Lung (tissue), 16 donors: Measurements from ENCODE around the gene CRLF1. TPM values are rescaled to one million over a fixed set of nuclear protein-coding genes. Genes with fewer than 3 reads are reported as not detected.

Source experiments
- ATAC-seq: fragments of 200-7000 bp; cut with Tn5 transposase; one replicate; pipeline ENCODE4 v1.9.1; 2020; ENCODE audit warnings: moderate number of reproducible peaks; ENCODE audit not compliant: insufficient read depth, low FRiP score
- DNase-seq, 3 donors: peaks; one replicate each; pipeline ENCODE4 v3.0.0-alpha.2; 2013 to 2017
- H3K27ac ChIP-seq, 2 donors: one replicate each; pipeline ENCODE4 v1.5.1; 2013; ENCODE audit warnings: mild to moderate bottlenecking in 2 of 2, moderate library complexity in 2 of 2, control low read depth in 1 of 2, inconsistent platforms in 1 of 2, low read depth in 1 of 2, low read length in 1 of 2
- H3K27me3 ChIP-seq, 3 donors: one replicate each; pipeline ENCODE4 v1.5.1; 2013; ENCODE audit warnings: low read length in 2 of 3; ENCODE audit not compliant: control insufficient read depth in 3 of 3, insufficient read depth in 3 of 3
- H3K36me3 ChIP-seq, 4 donors: one replicate each; pipeline ENCODE4 v1.5.1; 2013; ENCODE audit warnings: low read length in 4 of 4, mild to moderate bottlenecking in 1 of 4, moderate library complexity in 1 of 4; ENCODE audit not compliant: control insufficient read depth in 4 of 4, insufficient read depth in 4 of 4
- H3K4me1 ChIP-seq, 5 donors: one replicate each; pipeline ENCODE4 v1.5.1; 2013; ENCODE audit warnings: low read length in 5 of 5, mild to moderate bottlenecking in 2 of 5, moderate library complexity in 1 of 5; ENCODE audit not compliant: control insufficient read depth in 5 of 5, insufficient read depth in 5 of 5
- H3K4me3 ChIP-seq: one replicate; pipeline ENCODE4 v1.5.1; 2013; ENCODE audit warnings: mild to moderate bottlenecking, control low read depth, moderate library complexity
- H3K9ac ChIP-seq, 2 donors: one replicate each; pipeline ENCODE4 v1.5.1; 2013; ENCODE audit warnings: low read length in 2 of 2, control low read depth in 1 of 2; ENCODE audit not compliant: insufficient read depth in 1 of 2
- H3K9me3 ChIP-seq, 4 donors: one replicate each; pipeline ENCODE4 v1.5.1; 2013; ENCODE audit warnings: low read length in 3 of 4, mild to moderate bottlenecking in 1 of 4, moderate library complexity in 1 of 4; ENCODE audit not compliant: control insufficient read depth in 4 of 4, insufficient read depth in 3 of 4
- WGBS, 2 donors: extraction: QIAGEN DNeasy Blood & Tissue Kit; methylation state at CpG; one replicate each; pipeline ENCODE4 v1.1.7; 2013; 5-methylcytosine and 5-hydroxymethylcytosine counted together
- long read RNA-seq, 5 donors: transcript quantifications; one replicate each; lab custom pipeline, GENCODE V29; 2026
- polyA plus RNA-seq, 2 donors: library from polyadenylated mRNA; stranded (reverse); fragments of 200-250 nt; gene quantifications; one replicate each; pipeline ENCODE4 v1.2.1, GENCODE V29; 2013
- total RNA-seq, 2 donors: library from RNA; depleted of rRNA in 1 of 2; stranded (reverse); fragments of >200 nt in 1 of 2; gene quantifications; one replicate each; pipeline ENCODE4 v1.2.1, GENCODE V29; 2014 to 2021
- TF ChIP-seq, protein P1 (sequence below): IDR thresholded peaks from 2 replicates; pipeline ENCODE4 v1.5.1; 2012; ENCODE audit warnings: mild to moderate bottlenecking; ENCODE audit errors: control extremely low read depth, extremely low read depth
- donor health status: control.
- donor health status: control.
- donor health status: Bipolar disorder and iron deficiency.
- donor health status: healthy.
- donor health status: DM: yes; HTN: yes; CAD: no.

Gene CRLF1
- total RNA-seq (10 to 100 TPM; 13.3 to 36.9 TPM), polyA plus RNA-seq (10 to 100 TPM; 12.8 to 48.2 TPM)
- long read RNA-seq, donor 1, transcript CRLF1-201 (9 exons, 1,792 nt), result major isoform, 42 of 67 reads
- long read RNA-seq, donor 1, partial matches to known transcripts, result 0 of 67 reads
- long read RNA-seq, donor 1, other reads (novel, unspliced or antisense), result 24 of 67 reads
- long read RNA-seq, donor 2, transcript CRLF1-201 (9 exons, 1,792 nt), result major isoform, 12 of 43 reads
- long read RNA-seq, donor 2, partial matches to known transcripts, result 15 of 43 reads
- long read RNA-seq, donor 2, other reads (novel, unspliced or antisense), result 14 of 43 reads
- long read RNA-seq, donor 3, transcript CRLF1-201 (9 exons, 1,792 nt), result major isoform, 24 of 42 reads
- long read RNA-seq, donor 3, partial matches to known transcripts, result 5 of 42 reads
- long read RNA-seq, donor 3, other reads (novel, unspliced or antisense), result 13 of 42 reads
- long read RNA-seq, donor 4, transcript CRLF1-201 (9 exons, 1,792 nt), result major isoform, 18 of 113 reads
- long read RNA-seq, donor 4, partial matches to known transcripts, result 60 of 113 reads
- long read RNA-seq, donor 4, other reads (novel, unspliced or antisense), result 31 of 113 reads
- long read RNA-seq, donor 5, transcript CRLF1-201 (9 exons, 1,792 nt), result major isoform, 59 of 115 reads
- long read RNA-seq, donor 5, partial matches to known transcripts, result 21 of 115 reads
- long read RNA-seq, donor 5, other reads (novel, unspliced or antisense), result 34 of 115 reads

GRCh38 chr19:18606281-18607225, at the start of gene CRLF1:
TSS of gene CRLF1 (minus strand) at chr19:18606799. CDS start at chr19:18606656, 143 bp downstream.
- Histone ChIP-seq H3K4me1 (peaks cover 0 to 22% (median 2%) of the 10 kb centered on the region in 5 donors), H3K9ac (no peak within 1 kb of the TSS), H3K27ac (no peak within 1 kb of the TSS), H3K27me3 (peaks cover 0 to 52% (median 45%) of the 10 kb centered on the region in 3 donors), H3K36me3 (no peaks in the 10 kb centered on the region), H3K4me3 (no peak within 1 kb of the TSS), H3K9me3 (peaks cover 0 to 4% (median 0%) of the 10 kb centered on the region in 4 donors)
- WGBS, 2 donors, result 1% methylated on average over 34 to 115 of the region's 116 CpGs
- DNase-seq (peak; percentile 46 to 79 (median 71)), ATAC-seq (no peak)
- TF ChIP-seq, protein P1, sequence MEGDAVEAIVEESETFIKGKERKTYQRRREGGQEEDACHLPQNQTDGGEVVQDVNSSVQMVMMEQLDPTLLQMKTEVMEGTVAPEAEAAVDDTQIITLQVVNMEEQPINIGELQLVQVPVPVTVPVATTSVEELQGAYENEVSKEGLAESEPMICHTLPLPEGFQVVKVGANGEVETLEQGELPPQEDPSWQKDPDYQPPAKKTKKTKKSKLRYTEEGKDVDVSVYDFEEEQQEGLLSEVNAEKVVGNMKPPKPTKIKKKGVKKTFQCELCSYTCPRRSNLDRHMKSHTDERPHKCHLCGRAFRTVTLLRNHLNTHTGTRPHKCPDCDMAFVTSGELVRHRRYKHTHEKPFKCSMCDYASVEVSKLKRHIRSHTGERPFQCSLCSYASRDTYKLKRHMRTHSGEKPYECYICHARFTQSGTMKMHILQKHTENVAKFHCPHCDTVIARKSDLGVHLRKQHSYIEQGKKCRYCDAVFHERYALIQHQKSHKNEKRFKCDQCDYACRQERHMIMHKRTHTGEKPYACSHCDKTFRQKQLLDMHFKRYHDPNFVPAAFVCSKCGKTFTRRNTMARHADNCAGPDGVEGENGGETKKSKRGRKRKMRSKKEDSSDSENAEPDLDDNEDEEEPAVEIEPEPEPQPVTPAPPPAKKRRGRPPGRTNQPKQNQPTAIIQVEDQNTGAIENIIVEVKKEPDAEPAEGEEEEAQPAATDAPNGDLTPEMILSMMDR, result no peak

DNA sequence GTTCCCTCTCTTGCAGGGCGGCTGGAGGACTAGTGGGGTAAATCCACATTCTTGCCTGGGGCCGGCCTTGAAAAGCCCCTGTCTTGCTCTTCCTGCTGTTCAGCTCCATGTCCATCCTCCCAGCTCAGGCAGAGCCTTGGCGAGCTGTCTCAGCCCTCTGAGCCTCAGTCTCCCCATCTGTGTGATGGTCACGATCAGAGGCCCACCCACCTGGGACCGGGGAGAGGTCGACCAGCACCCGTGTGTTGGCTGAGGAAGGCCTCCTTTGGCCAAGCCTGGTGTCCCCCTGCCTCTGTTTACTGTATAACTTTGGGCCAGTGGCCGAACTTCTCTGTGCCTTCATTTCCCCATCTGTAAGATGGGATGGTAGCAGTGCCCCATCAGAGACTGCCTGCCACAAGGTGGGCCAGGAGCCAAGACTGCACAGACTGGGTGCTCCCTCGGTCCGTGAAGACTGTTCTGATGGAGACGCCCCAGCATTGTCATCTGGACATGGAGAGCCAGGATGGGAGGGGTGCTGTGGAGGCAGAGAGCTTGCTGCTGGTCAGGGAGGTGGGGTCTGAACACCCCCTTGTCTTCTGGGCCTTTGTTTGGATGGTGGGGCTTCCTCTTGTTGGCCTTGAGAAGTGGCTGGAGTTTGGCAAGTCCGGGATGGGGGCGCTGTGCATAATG, 48.7 kb upstream of the CRLF1 start:
- no peak for DNase-seq
- H3K27ac ChIP-seq, result no peak overlapping the region
- H3K9me3 ChIP-seq, result no peaks in the 10 kb centered on the region
- H3K4me1 ChIP-seq, result peaks cover 0 to 11% (median 10%) of the 10 kb centered on the region in 5 donors
- TF ChIP-seq, protein P1, result no peak
- H3K36me3 ChIP-seq, result peaks cover 0 to 2% (median 0%) of the 10 kb centered on the region in 4 donors
- no peak overlapping the region for H3K4me3 ChIP-seq
- WGBS, 2 donors, result 96 to 97% methylated on average over 13 of the region's 13 CpGs
- ATAC-seq, result no peak
- H3K9ac ChIP-seq, result no peak overlapping the region
- H3K27me3 ChIP-seq, result no peaks in the 10 kb centered on the region

DNA sequence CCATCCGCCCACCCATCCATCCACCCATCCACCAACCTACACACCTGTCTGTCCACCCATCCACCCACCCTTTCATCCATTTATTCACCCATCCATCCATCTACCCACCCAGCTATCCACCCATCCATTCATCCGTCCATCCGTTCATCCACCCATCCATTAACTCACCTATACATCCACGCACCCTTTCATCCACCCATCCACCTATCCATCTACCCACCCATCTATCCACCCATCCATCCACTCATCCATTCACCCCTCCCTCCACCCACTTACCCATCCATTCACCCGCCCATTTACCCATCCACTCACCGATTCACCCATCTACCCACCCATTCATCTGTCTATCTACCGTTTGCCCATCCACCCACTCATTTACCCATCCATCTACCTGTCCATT, 47.9 kb upstream of the CRLF1 start:
- 97 to 98% methylated on average over 7 of the region's 7 CpGs for WGBS, 2 donors
- Histone ChIP-seq H3K4me1 (peaks cover 0 to 19% (median 12%) of the 10 kb centered on the region in 5 donors), H3K36me3 (peaks cover 0 to 2% (median 0%) of the 10 kb centered on the region in 4 donors), H3K27ac (no peak overlapping the region), H3K9ac (no peak overlapping the region), H3K9me3 (no peaks in the 10 kb centered on the region), H3K27me3 (no peaks in the 10 kb centered on the region), H3K4me3 (no peak overlapping the region)
- TF ChIP-seq, protein P1, result no peak
- no peak for DNase-seq
- ATAC-seq, result no peak
